ENCODE results near the gene MCTP1.

- no peak for TF ChIP-seq CTCF (conservative IDR thresholded peaks at IDR 0.05; ENCODE audit: low read length)
- no peak for TF ChIP-seq EZH2phosphoT487 (IDR thresholded peaks at IDR 0.05; ENCODE audit: borderline replicate concordance)
Observed at GRCh38 chr5:94976853-94977252, 308.0 kb downstream of the MCTP1 start.
